Measurements from ENCODE around the gene GNB1.
A peak's percentile ranks its signal among the peaks of the same experiment; 100 is the strongest.

Gene GNB1

GRCh38 chr1:1910033-1910465, 19.2 kb upstream of the GNB1 start:
- no peak for DNase-seq (ENCODE audit: low read depth)

GRCh38 chr1:1908506-1908791, 17.6 kb upstream of the GNB1 start:
- no peak for DNase-seq (ENCODE audit: low read depth)

GRCh38 chr1:1907098-1907736, 16.3 kb upstream of the GNB1 start:
- no peak for DNase-seq (ENCODE audit: low read depth)

- peak; percentile 49 for DNase-seq (ENCODE audit: low read depth)
Measured at GRCh38 chr1:1906185-1907097, 15.6 kb upstream of the GNB1 start.

GRCh38 chr1:1903224-1903623, 12.3 kb upstream of the GNB1 start:
- no peak for DNase-seq (ENCODE audit: low read depth)

- DNase-seq (ENCODE audit: low read depth) = no peak
Measured at GRCh38 chr1:1901641-1902294, 10.9 kb upstream of the GNB1 start.

GRCh38 chr1:1900883-1901640, 10.2 kb upstream of the GNB1 start:
- DNase-seq (ENCODE audit: low read depth) = no peak

- no peak for DNase-seq (ENCODE audit: low read depth)
Measured at GRCh38 chr1:1899967-1900327, 9.1 kb upstream of the GNB1 start.

- no peak for DNase-seq (ENCODE audit: low read depth)
Measured at GRCh38 chr1:1899266-1899966, 8.5 kb upstream of the GNB1 start.

GRCh38 chr1:1898246-1898933, 7.5 kb upstream of the GNB1 start:
- DNase-seq (ENCODE audit: low read depth) = no peak

- DNase-seq (ENCODE audit: low read depth) = no peak
Measured at GRCh38 chr1:1895456-1896336, 4.8 kb upstream of the GNB1 start.

- DNase-seq (ENCODE audit: low read depth) = no peak
Measured at GRCh38 chr1:1895060-1895418, 4.2 kb upstream of the GNB1 start.

- DNase-seq (ENCODE audit: low read depth) = no peak
Measured at GRCh38 chr1:1894354-1895059, 3.6 kb upstream of the GNB1 start.

GRCh38 chr1:1893997-1894353, 3.1 kb upstream of the GNB1 start:
- no peak for DNase-seq (ENCODE audit: low read depth)

- no peak for DNase-seq (ENCODE audit: low read depth)
Measured at GRCh38 chr1:1893291-1893985, 2.6 kb upstream of the GNB1 start.

GRCh38 chr1:1892763-1893120, 1.9 kb upstream of the GNB1 start:
- DNase-seq (ENCODE audit: low read depth) = no peak

GRCh38 chr1:1892079-1892762, 1.3 kb upstream of the GNB1 start:
- no peak for DNase-seq (ENCODE audit: low read depth)

- DNase-seq (ENCODE audit: low read depth) = peak; percentile 82
Measured at GRCh38 chr1:1891349-1892078, 627 bp upstream of the GNB1 start.
